ENCODE data around the gene RALB. TPM values are rescaled to one million over a fixed set of nuclear protein-coding genes. Genes with fewer than 3 reads are reported as not detected.
A peak's percentile ranks its signal among the peaks of the same experiment; 100 is the strongest.

Gene RALB
- total and polyA plus RNA-seq, 2 experiments from 2014 or later: 15.2 to 17.4 TPM

DNA sequence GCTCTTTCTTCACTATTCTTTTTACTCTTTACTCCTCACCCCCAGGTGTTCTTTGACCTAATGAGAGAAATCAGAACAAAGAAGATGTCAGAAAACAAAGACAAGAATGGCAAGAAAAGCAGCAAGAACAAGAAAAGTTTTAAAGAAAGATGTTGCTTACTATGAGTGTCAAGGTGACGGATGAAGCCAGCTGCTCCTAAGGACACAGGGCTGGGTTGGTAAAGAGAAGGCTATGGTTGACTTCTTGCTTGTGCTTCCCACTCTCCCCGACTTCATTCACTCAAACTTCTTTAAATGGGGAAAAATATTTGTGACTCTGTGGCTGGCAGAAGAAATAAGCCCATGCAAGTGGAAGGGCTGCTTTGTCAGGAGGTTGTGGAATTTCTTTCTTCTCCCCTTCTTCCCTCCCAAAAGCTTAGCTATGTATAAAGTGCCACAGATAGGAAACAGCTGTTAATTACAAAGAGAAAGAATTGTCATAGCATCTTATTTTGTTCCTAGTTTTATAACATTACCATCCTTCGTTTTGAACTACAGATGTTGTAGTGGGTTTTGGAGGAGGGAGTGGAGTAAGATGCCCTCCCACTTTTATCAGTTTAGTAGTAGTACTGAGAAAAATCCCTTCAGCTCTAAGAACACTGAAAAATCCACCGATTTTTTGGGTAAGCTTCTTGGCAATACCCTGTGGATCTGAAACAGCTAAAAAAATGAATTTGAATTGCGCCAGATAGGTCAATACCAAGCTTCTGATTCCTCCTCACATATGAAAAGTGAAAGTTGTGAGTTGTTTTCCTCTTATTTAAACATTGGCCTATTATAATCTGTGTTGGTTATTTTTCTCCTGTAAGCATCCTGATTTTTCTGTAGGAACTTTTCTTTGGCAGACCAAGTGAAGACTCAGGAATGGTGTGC lies 40.7 kb downstream of the RALB start:
- H3K27ac Mint-ChIP-seq: no peak overlapping the region
- Histone ChIP-seq H3K27ac (ENCODE audit: low read depth) (no peak overlapping the region; the same call in 1 of the 2 replicates), H3K4me3 (no peak overlapping the region), H3F3A (replicated peaks; ENCODE audit: low read depth) (0 out of 2 replicates have a peak, but pooled peaks cover 6% of the 10 kb centered on the region), H3K4me2 (peak overlapping the region; percentile 59), H3K4me1 (ENCODE audit: insufficient read depth) (peaks cover 40% of the 10 kb centered on the region), H3K9me2 (ENCODE audit: insufficient read depth) (no peaks in the 10 kb centered on the region), H3K36me3 (ENCODE audit: insufficient read depth) (no peaks in the 10 kb centered on the region), H3K27me3 (ENCODE audit: insufficient read depth) (no peaks in the 10 kb centered on the region), H4K20me1 (replicated peaks; ENCODE audit: insufficient read depth) (no peaks in the 10 kb centered on the region), H2AFZ (no peak overlapping the region), H3K79me2 (replicated peaks; ENCODE audit: insufficient read depth) (no peaks in the 10 kb centered on the region)
- no peak for DNase-seq (ENCODE audit: low spot score)
- TF ChIP-seq JUNB (IDR thresholded peaks at IDR 0.05; ENCODE audit: unreplicated experiment): no peak
- no peak for TF ChIP-seq ZNF331 (CRISPR knock-in tag; IDR thresholded peaks at IDR 0.05; ENCODE audit: low read depth)
- TF ChIP-seq, protein P1, sequence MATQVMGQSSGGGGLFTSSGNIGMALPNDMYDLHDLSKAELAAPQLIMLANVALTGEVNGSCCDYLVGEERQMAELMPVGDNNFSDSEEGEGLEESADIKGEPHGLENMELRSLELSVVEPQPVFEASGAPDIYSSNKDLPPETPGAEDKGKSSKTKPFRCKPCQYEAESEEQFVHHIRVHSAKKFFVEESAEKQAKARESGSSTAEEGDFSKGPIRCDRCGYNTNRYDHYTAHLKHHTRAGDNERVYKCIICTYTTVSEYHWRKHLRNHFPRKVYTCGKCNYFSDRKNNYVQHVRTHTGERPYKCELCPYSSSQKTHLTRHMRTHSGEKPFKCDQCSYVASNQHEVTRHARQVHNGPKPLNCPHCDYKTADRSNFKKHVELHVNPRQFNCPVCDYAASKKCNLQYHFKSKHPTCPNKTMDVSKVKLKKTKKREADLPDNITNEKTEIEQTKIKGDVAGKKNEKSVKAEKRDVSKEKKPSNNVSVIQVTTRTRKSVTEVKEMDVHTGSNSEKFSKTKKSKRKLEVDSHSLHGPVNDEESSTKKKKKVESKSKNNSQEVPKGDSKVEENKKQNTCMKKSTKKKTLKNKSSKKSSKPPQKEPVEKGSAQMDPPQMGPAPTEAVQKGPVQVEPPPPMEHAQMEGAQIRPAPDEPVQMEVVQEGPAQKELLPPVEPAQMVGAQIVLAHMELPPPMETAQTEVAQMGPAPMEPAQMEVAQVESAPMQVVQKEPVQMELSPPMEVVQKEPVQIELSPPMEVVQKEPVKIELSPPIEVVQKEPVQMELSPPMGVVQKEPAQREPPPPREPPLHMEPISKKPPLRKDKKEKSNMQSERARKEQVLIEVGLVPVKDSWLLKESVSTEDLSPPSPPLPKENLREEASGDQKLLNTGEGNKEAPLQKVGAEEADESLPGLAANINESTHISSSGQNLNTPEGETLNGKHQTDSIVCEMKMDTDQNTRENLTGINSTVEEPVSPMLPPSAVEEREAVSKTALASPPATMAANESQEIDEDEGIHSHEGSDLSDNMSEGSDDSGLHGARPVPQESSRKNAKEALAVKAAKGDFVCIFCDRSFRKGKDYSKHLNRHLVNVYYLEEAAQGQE (IDR thresholded peaks at IDR 0.05; ENCODE audit: unreplicated experiment): no peak
- no peak for TF ChIP-seq EZH2phosphoT487 (IDR thresholded peaks at IDR 0.05; ENCODE audit: unreplicated experiment)
- TF ChIP-seq ZNF114 (CRISPR knock-in tag; IDR thresholded peaks at IDR 0.05): no peak
- H3K4me1 Mint-ChIP-seq: peaks cover 49% of the 10 kb centered on the region
- peaks cover 4% of the 10 kb centered on the region; the same call in 2 of the 3 replicates for H3K36me3 Mint-ChIP-seq (ENCODE audit: low read depth)
- no peak overlapping the region for H3K4me3 Mint-ChIP-seq
- no peaks in the 10 kb centered on the region for H3K9me3 Mint-ChIP-seq
- ATAC-seq: peak; percentile 51
- peaks cover 6% of the 10 kb centered on the region for H3K27me3 Mint-ChIP-seq (ENCODE audit: insufficient read depth, low read depth, poor library complexity)

DNA sequence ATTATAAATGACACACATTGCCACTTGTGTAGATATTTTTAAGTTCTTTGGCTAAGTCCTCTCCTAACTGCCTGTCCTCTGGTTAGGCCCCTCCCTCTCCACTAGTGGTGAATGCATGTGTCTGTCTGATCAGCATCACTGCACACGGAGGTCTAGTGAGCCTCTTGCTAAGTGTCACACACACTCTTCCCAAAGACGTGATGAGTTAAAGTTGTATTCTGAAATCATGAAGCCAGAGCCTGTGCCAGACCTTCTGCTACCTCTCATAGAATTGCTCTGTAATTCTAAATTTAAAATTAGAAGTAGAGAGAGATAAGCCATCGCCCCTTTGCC lies 41.3 kb downstream of the RALB start:
- no peaks in the 10 kb centered on the region for H3K27me3 ChIP-seq (ENCODE audit: insufficient read depth)
- no peaks in the 10 kb centered on the region for H4K20me1 ChIP-seq (replicated peaks; ENCODE audit: insufficient read depth)
- Mint-ChIP-seq H3K27me3 (ENCODE audit: insufficient read depth, low read depth, poor library complexity) (peaks cover 6% of the 10 kb centered on the region), H3K9me3 (no peaks in the 10 kb centered on the region), H3K36me3 (ENCODE audit: low read depth) (peaks cover 4% of the 10 kb centered on the region; the same call in 2 of the 3 replicates), H3K4me3 (no peak overlapping the region), H3K27ac (no peak overlapping the region), H3K4me1 (peaks cover 44% of the 10 kb centered on the region)
- no peak overlapping the region for H2AFZ ChIP-seq
- H3K4me2 ChIP-seq: no peak overlapping the region
- H3K36me3 ChIP-seq (ENCODE audit: insufficient read depth): no peaks in the 10 kb centered on the region
- ATAC-seq: no peak
- TF ChIP-seq EZH2 (IDR thresholded peaks at IDR 0.05; ENCODE audit: low read depth, unreplicated experiment): no peak
- H3K4me3 ChIP-seq: no peak overlapping the region
- no peaks in the 10 kb centered on the region for H3K9me2 ChIP-seq (ENCODE audit: insufficient read depth)
- 0 out of 2 replicates have a peak, but pooled peaks cover 6% of the 10 kb centered on the region for H3F3A ChIP-seq (replicated peaks; ENCODE audit: low read depth)
- no peak overlapping the region for H3K27ac ChIP-seq (ENCODE audit: low read depth)
- peaks cover 40% of the 10 kb centered on the region for H3K4me1 ChIP-seq (ENCODE audit: insufficient read depth)
- DNase-seq (ENCODE audit: low spot score): no peak
- H3K79me2 ChIP-seq (replicated peaks; ENCODE audit: insufficient read depth): no peaks in the 10 kb centered on the region

Measured in GM23338 (cell line).